Neural cell (in vitro differentiated cells): ENCODE data around the gene SETBP1. TPM values are rescaled to one million over a fixed set of nuclear protein-coding genes. Genes with fewer than 3 reads are reported as not detected.

Experiments
- H2AFZ ChIP-seq: fragments of 200-600, 300-800 bp; sonication (generic), shearing (Covaris generic); 2 replicates; pipeline ENCODE4 v1.6.0; 2014; ENCODE audit warnings: low read depth, mild to moderate bottlenecking, antibody characterized with exemption, low read length, moderate library complexity
- H3F3A ChIP-seq: fragments of 200-600 bp; shearing (Covaris generic); 2 replicates; pipeline ENCODE4 v1.6.1; 2016; ENCODE audit warnings: mild to moderate bottlenecking, moderate library complexity, mixed read lengths, antibody characterized with exemption, low read length; ENCODE audit not compliant: insufficient read depth, poor library complexity, severe bottlenecking
- H3K27ac ChIP-seq: fragments of 200-600, 300-800 bp; sonication (generic), shearing (Covaris generic); 2 replicates; pipeline ENCODE4 v1.5.1; 2014; ENCODE audit warnings: mild to moderate bottlenecking, low read length, moderate library complexity
- H3K27me3 ChIP-seq: fragments of 300-800, 200-600 bp; sonication (generic), shearing (Covaris generic); 2 replicates; pipeline ENCODE4 v1.6.0; 2014; ENCODE audit warnings: mild to moderate bottlenecking, low read depth, low read length, moderate library complexity; ENCODE audit not compliant: insufficient read depth
- H3K36me3 ChIP-seq: fragments of 300-800, 200-600 bp; sonication (generic), shearing (Covaris generic); 2 replicates; pipeline ENCODE4 v1.5.1; 2014; ENCODE audit warnings: mild to moderate bottlenecking, antibody characterized with exemption, low read length, moderate library complexity; ENCODE audit not compliant: insufficient read depth
- H3K4me2 ChIP-seq: fragments of 300-800, 200-600 bp; sonication (generic), shearing (Covaris generic); 2 replicates; pipeline ENCODE4 v1.6.0; 2014; ENCODE audit warnings: mild to moderate bottlenecking, low read length
- H3K4me3 ChIP-seq: fragments of 300-800, 200-600 bp; sonication (generic), shearing (Covaris generic); 2 replicates; pipeline ENCODE4 v1.5.1; 2014; ENCODE audit warnings: mild to moderate bottlenecking, low read length, moderate library complexity
- H3K79me2 ChIP-seq: fragments of 200-600 bp; shearing (Covaris generic); replicated peaks from 2 replicates; pipeline ENCODE4 v1.6.0; 2014; ENCODE audit warnings: mild to moderate bottlenecking, low read length, moderate library complexity; ENCODE audit not compliant: insufficient read depth
- H3K9ac ChIP-seq: fragments of 300-800, 200-600 bp; sonication (generic), shearing (Covaris generic); 2 replicates; pipeline ENCODE4 v1.6.1; 2016; ENCODE audit warnings: mild to moderate bottlenecking, low read length, mixed read lengths
- H3K9me2 ChIP-seq: fragments of 200-600 bp; shearing (Covaris generic); 2 replicates; pipeline ENCODE4 v1.6.1; 2016; ENCODE audit warnings: mild to moderate bottlenecking, low read length, mixed read lengths; ENCODE audit not compliant: insufficient read depth
- H3K9me3 ChIP-seq: fragments of 200-600, 300-800 bp; sonication (generic), shearing (Covaris generic); 2 replicates; pipeline ENCODE4 v1.6.1; 2016; ENCODE audit warnings: mild to moderate bottlenecking, mixed run types, low read length, moderate library complexity, mixed read lengths
- H4K20me1 ChIP-seq: fragments of 200-600 bp; shearing (Covaris generic); 2 replicates; pipeline ENCODE4 v1.6.1; 2016; ENCODE audit warnings: mild to moderate bottlenecking, mixed run types; ENCODE audit not compliant: insufficient read depth
- EP300 ChIP-seq: fragments of 450-650 bp; conservative IDR thresholded peaks from 2 replicates; pipeline ENCODE4 v1.6.1; 2014; ENCODE audit warnings: antibody characterized with exemption, mild to moderate bottlenecking, moderate library complexity; ENCODE audit not compliant: poor library complexity, severe bottlenecking
- EZH2 ChIP-seq: fragments of 200-600, 300-800 bp; shearing (Covaris generic), sonication (generic); IDR thresholded peaks from 2 replicates; pipeline ENCODE4 v1.6.1; 2014; ENCODE audit warnings: antibody characterized with exemption, low read length, borderline replicate concordance, mild to moderate bottlenecking; ENCODE audit not compliant: insufficient read depth, poor library complexity, severe bottlenecking
- MXI1 ChIP-seq: fragments of 450-650 bp; conservative IDR thresholded peaks from 2 replicates; pipeline ENCODE4 v1.6.1; 2014; ENCODE audit warnings: antibody characterized with exemption, mild to moderate bottlenecking; ENCODE audit not compliant: poor library complexity, severe bottlenecking
- POLR2AphosphoS5 ChIP-seq: IDR thresholded peaks from 2 replicates; pipeline ENCODE4 v1.6.1; 2012
- RAD21 ChIP-seq: fragments of 450-650 bp; conservative IDR thresholded peaks from 2 replicates; pipeline ENCODE4 v1.6.1; 2014; ENCODE audit warnings: antibody characterized with exemption, mild to moderate bottlenecking, moderate library complexity
- SMC3 ChIP-seq: fragments of 450-650 bp; conservative IDR thresholded peaks from 2 replicates; pipeline ENCODE4 v1.6.1; 2014; ENCODE audit warnings: antibody characterized with exemption, mild to moderate bottlenecking, moderate library complexity; ENCODE audit not compliant: poor library complexity
- TAF1 ChIP-seq: IDR thresholded peaks from 2 replicates; pipeline ENCODE4 v1.6.1; 2012; ENCODE audit warnings: low read depth
- polyA plus RNA-seq: library from polyadenylated mRNA; depleted of rRNA; stranded (reverse); fragments of >200 nt; gene quantifications from 2 replicates; pipeline ENCODE4 v1.2.3, GENCODE V29; 2014
- TF ChIP-seq, protein P1 (sequence below): fragments of 450-650 bp; IDR thresholded peaks from 2 replicates; pipeline ENCODE4 v1.5.1; 2014; ENCODE audit warnings: antibody characterized with exemption, mild to moderate bottlenecking, moderate library complexity; ENCODE audit not compliant: poor library complexity, severe bottlenecking
- TF ChIP-seq, protein P2 (sequence below): IDR thresholded peaks from 2 replicates; pipeline ENCODE4 v1.6.1; 2012; ENCODE audit warnings: borderline replicate concordance

Gene SETBP1
- polyA plus RNA-seq, 1 donor from 2014 or later: 13.7 TPM

DNA sequence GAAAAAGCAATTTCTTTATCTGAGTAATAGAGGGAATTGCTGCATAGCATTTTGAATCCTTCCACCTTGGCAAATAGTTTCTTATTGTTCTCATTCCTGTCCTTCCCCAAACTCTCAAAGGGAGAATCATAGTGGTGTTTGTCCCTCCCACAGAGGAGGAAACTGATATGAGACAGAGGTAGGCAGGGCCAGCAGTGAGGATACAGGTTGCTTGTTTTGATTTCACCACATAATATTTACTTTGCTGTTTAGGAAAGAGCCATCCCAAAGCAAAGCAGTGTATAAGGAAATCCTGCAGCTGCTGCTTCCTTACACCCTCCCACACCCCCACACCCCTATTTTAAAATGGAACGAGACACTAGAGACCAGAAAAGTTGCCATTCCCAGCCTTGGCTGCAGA is 195.3 kb downstream of the SETBP1 start:
- no peak overlapping the region for H3K27ac ChIP-seq
- H3K9me3 ChIP-seq: no peaks in the 10 kb centered on the region
- H4K20me1 ChIP-seq: no peaks in the 10 kb centered on the region
- no peak overlapping the region for H3K9ac ChIP-seq
- no peak for TF ChIP-seq EP300
- TF ChIP-seq TAF1: no peak
- no peak for TF ChIP-seq MXI1
- TF ChIP-seq RAD21: no peak
- TF ChIP-seq, protein P1, sequence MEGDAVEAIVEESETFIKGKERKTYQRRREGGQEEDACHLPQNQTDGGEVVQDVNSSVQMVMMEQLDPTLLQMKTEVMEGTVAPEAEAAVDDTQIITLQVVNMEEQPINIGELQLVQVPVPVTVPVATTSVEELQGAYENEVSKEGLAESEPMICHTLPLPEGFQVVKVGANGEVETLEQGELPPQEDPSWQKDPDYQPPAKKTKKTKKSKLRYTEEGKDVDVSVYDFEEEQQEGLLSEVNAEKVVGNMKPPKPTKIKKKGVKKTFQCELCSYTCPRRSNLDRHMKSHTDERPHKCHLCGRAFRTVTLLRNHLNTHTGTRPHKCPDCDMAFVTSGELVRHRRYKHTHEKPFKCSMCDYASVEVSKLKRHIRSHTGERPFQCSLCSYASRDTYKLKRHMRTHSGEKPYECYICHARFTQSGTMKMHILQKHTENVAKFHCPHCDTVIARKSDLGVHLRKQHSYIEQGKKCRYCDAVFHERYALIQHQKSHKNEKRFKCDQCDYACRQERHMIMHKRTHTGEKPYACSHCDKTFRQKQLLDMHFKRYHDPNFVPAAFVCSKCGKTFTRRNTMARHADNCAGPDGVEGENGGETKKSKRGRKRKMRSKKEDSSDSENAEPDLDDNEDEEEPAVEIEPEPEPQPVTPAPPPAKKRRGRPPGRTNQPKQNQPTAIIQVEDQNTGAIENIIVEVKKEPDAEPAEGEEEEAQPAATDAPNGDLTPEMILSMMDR: no peak
- TF ChIP-seq, protein P2, sequence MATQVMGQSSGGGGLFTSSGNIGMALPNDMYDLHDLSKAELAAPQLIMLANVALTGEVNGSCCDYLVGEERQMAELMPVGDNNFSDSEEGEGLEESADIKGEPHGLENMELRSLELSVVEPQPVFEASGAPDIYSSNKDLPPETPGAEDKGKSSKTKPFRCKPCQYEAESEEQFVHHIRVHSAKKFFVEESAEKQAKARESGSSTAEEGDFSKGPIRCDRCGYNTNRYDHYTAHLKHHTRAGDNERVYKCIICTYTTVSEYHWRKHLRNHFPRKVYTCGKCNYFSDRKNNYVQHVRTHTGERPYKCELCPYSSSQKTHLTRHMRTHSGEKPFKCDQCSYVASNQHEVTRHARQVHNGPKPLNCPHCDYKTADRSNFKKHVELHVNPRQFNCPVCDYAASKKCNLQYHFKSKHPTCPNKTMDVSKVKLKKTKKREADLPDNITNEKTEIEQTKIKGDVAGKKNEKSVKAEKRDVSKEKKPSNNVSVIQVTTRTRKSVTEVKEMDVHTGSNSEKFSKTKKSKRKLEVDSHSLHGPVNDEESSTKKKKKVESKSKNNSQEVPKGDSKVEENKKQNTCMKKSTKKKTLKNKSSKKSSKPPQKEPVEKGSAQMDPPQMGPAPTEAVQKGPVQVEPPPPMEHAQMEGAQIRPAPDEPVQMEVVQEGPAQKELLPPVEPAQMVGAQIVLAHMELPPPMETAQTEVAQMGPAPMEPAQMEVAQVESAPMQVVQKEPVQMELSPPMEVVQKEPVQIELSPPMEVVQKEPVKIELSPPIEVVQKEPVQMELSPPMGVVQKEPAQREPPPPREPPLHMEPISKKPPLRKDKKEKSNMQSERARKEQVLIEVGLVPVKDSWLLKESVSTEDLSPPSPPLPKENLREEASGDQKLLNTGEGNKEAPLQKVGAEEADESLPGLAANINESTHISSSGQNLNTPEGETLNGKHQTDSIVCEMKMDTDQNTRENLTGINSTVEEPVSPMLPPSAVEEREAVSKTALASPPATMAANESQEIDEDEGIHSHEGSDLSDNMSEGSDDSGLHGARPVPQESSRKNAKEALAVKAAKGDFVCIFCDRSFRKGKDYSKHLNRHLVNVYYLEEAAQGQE: no peak
- TF ChIP-seq EZH2: no peak
- no peak for TF ChIP-seq SMC3
- TF ChIP-seq POLR2AphosphoS5: no peak
- H3F3A ChIP-seq: no peaks in the 10 kb centered on the region
- H3K4me3 ChIP-seq: no peak overlapping the region
- H3K9me2 ChIP-seq: no peaks in the 10 kb centered on the region
- H3K4me2 ChIP-seq: no peak overlapping the region
- H2AFZ ChIP-seq: no peak overlapping the region
- H3K36me3 ChIP-seq: no peaks in the 10 kb centered on the region
- no peaks in the 10 kb centered on the region for H3K27me3 ChIP-seq
- H3K79me2 ChIP-seq: peaks cover 3% of the 10 kb centered on the region

DNA sequence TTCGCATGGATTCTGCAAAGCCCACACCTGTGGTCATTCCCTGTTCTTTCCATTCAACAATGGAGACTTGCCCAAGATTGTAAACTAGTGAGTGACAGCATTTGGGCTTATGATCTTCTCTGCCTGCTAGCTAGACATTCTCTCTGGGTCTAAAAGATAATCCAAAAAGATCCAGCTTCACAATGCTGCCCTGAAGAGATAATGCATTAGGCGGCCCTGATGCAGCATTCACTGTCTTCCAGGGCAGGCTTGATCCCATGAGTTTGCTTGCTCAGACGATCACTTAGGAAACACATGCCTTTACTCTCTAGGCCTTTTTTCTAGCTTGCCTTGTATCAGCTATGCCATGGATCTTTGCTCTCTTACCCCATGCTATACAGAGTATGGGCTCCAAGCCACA is 196.1 kb downstream of the SETBP1 start:
- Histone ChIP-seq H3K4me3 (no peak overlapping the region), H3F3A (no peaks in the 10 kb centered on the region), H3K9me3 (no peaks in the 10 kb centered on the region), H2AFZ (no peak overlapping the region), H3K27ac (no peak overlapping the region), H3K79me2 (peaks cover 3% of the 10 kb centered on the region), H3K27me3 (no peaks in the 10 kb centered on the region), H4K20me1 (no peaks in the 10 kb centered on the region), H3K9me2 (no peaks in the 10 kb centered on the region), H3K9ac (no peak overlapping the region), H3K36me3 (no peaks in the 10 kb centered on the region), H3K4me2 (no peak overlapping the region)
- no peak for TF ChIP-seq MXI1
- TF ChIP-seq, protein P2: no peak
- TF ChIP-seq TAF1: no peak
- no peak for TF ChIP-seq RAD21
- TF ChIP-seq EP300: no peak
- no peak for TF ChIP-seq SMC3
- TF ChIP-seq, protein P1: no peak
- TF ChIP-seq EZH2: no peak
- no peak for TF ChIP-seq POLR2AphosphoS5
